CD4-positive, alpha-beta T cell treated with Interleukin-1 beta for 1 hour (primary cell): Measurements from ENCODE around the gene PI4KA.
"Not testable (repeated sequence)": the region's sequence is repeated elsewhere in the genome, so short reads cannot be mapped to it uniquely, and the experiment has no call there.

Experiments
- DNase-seq, 2 donors: peaks; one replicate each; pipeline ENCODE4 v3.0.0-alpha.2; 2020 to 2022

Gene PI4KA

DNA sequence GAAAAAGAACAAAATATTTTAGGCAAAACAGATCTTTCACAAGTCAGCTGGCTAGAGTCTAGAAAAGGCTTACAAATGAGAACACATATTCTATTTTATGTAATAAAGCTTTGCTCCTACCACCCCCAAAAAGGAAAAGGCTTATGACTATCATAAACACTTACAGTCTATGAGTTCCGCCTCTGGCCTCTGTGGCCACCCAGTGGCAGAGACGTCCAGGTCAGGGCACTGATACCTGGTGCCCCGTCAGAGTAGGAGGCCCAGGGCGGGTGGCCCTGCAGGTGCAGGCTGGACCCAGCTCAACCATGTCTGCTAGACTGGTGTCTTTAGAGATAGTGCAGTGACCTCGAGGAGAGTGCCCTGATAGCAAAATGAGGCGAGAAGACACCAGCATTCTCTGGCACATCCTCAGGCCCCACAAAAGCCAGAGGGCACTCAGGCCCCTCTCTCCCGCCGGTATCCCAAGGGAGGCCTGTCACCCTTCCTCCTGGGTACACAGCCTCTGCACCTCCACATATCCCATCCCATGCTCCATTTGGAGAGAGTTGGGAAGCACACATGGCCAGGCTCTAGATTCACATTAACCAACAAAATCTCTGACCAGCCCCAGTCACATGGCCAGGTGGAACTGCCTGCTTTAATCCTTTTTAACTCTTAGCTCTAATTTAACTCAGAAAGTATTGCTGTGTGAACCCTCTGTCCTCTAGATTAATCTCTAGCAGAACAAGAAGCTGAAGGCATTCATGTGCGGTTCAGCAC, 112.0 kb downstream of the PI4KA start:
- DNase-seq = no peak

GRCh38 chr22:20745119-20745518, 113.5 kb downstream of the PI4KA start:
- DNase-seq = no peak

GRCh38 chr22:20744456-20744855, 114.2 kb downstream of the PI4KA start:
- DNase-seq = no peak

GRCh38 chr22:20742764-20743163, 115.8 kb downstream of the PI4KA start:
- DNase-seq = no peak

DNA sequence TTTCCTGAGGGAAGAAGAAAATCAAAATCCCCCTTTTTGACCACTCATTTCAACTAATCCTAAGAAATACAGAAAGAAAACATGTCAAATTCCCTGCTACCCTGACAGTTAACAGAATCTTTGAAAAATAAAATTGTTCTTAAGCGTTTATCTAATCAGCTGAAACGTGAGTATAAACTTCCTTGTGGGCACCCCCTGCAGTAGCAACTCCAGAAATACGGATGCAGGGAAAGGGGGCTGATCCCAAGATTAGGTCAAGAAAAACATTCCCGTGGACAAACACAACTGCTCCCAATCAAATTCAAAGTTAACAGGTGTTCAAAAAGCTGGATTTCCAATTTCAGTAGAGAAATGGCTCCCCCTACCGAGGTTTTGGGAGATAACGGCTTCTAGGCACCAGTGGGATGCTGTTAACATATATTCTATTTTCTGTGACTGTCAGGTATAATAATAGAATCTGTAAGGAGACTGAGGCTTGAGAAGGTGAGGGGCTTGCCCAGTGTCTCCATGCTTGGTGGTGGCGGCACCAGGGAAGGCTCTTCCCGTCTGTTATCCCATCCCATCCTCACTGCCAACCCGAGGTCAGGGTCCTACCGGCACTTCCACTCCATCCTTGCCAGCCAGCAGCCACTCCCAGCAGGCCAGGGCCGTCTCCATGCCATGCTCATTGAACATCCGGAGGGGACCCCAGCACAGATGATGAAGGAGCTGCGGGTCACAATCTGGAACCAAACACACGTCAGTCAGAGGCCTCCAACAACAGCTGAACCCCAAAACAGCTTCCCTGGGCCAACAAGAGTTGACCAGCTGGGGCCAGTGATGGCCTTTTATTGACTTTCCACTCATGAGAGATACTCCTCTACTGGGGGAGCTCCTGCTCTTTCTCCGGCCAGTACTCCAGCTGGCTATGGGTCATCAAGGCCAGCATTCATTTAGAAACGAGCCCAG, 116.7 kb downstream of the PI4KA start:
- DNase-seq = peak; percentile 17 to 51

- DNase-seq = no peak
Measured at GRCh38 chr22:20741008-20741633, 117.5 kb downstream of the PI4KA start.

DNA sequence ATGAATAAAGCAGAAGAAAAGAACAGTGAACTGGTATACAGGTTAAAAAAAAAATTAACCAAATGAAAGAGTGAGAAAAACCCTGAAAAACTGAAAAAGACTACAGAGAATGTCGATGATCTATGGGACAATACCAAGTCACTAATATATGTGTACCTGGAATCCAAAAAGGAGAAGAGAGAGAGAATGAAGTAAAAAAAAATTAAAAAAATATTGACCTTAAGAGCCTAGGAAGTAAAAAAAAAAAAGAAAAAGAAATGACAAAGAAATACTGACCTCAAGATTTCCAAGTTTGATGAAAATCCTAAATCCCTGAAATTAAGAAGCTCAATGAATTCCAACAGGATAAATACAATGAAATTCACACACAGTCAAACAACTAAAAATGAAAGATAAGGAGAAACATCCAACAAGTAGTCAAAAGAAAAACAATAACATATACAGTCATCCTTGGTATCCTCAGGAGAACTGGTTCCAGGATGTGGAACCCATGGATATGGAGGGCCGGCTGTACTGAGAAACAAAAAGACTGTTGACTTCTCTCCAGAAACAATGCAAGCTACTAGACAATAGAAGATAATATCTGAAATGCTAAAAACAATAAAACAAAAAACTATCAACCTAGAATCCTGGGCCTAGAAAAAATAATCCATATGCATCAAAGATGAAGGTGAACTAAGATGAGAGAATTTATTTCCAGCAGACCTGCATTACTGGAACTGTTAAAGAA, 118.2 kb downstream of the PI4KA start:
- no peak for DNase-seq

GRCh38 chr22:20738394-20739089, 120.1 kb downstream of the PI4KA start:
- DNase-seq = no peak

DNA sequence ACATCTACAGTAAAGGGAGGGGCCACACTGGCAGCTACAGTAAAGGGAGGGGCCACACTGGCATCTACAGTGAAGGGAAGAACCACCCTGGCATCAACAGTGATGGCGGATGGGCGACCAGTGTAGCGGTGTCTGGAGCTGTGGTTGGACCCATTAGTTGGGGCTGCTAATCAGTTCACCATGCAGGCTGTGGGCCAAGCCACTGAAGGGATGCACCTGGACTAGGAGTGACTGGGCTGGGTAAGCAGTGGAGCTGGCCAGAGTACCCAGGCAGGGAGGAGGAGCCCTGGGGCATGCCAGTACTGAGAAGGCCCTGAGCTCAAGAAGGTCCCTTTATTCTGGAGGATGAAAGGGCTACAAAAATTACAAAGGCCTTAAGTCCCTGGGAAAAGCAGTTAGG, 121.7 kb downstream of the PI4KA start:
- not testable (repeated sequence) for DNase-seq

DNA sequence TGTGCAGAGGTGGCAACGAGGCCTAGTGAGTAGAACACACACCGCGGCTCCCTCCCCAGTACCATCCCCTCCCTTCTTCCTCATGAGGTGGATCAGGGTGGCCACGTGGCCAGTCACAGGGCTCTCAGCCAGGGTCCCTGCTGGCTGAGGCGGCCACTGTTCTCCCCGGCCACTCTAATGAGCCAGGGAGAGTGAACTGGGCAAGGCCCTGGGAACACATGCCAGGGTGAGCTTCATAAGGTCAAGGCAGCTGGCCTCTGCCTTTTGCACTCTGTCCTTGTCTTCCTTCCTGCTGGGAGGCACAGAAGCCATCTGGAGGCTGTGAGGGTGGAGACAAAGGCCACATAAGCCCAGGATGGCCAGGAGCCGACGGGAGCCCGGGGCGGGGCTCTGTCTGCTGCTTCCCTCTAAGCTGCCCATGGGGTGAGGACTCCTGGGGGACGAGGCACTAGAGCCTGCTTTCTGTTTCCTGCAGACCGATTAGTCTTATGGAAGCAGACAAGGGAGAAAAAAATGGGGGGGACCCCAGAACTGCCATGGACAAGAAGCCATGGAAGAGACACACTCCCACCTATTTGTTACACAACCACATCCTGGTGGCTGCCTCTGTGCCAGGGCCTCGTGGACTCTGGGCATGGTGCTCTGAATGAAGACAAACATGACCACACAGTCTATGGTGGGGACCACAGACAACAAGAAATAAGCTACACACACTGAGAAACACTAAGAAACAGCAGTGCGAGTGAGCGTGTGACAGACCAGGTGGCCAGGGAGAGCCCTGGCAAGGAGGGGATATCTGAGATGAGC, 123.1 kb downstream of the PI4KA start:
- DNase-seq = not testable (repeated sequence)

- not testable (repeated sequence) for DNase-seq
Measured at GRCh38 chr22:20732431-20732830, 126.2 kb downstream of the PI4KA start.

DNA sequence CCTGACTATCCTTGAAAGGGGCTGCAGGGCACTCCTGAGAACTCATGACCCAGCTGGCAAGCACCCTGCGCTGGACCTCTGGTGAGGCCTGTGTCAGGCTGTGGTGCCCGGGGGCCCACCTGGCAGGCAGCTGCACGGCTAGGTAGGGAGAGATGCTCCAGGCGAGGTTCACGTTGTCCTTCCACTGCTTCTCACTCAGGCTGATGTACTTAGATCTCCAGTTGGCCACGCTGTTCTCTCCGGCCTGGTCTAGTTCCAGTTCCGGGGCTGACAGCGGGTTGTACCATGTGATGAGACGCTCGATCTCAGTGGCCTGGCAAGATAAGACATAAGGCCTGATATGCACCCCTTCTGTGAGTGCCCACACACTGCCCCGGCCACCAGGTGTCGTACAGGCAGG, 129.4 kb downstream of the PI4KA start:
- no peak for DNase-seq

- no peak for DNase-seq
Measured at GRCh38 chr22:20728523-20729190, 130.0 kb downstream of the PI4KA start.

DNA sequence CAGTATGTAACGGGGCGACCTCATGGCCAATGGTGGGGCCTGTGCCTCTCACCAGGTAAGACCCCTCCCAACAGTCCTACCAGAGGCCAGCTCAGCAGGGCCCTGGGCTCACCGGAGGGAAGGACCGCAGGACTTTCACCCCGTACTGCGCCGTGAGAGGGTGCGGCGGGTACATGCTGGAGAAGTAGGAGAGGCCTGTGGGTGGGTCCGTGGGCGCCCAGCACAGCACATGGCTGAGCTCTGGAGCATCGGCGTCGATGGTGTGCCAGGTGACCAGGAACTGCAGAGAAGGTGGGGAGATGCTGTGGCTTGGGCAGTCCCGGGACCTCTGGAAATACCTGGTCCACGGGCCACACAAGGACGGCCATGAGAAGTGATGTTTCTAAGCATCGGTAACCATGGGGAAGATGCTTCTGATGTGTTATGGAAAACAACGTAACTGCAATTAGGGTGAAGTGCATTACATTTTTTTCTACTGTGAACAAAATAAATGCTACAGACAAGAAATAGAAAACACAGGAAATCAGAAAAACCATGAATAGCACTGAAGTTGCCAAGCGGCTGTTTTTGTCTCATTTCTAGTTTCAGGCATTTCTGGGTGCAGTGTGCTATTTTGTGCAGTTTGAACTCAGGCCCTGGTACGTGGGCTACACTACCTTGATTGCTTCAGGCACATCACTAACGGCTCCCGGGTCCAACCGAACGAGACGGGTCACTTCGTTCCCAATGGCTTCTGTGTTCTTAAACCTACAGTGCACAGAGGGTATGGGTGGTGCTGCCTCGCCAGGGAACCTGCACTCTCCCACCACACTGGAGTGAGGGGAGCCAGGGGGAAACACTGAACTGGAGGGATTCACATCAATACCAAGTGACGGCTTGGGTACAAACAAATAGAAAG, 131.2 kb downstream of the PI4KA start:
- no peak for DNase-seq

DNA sequence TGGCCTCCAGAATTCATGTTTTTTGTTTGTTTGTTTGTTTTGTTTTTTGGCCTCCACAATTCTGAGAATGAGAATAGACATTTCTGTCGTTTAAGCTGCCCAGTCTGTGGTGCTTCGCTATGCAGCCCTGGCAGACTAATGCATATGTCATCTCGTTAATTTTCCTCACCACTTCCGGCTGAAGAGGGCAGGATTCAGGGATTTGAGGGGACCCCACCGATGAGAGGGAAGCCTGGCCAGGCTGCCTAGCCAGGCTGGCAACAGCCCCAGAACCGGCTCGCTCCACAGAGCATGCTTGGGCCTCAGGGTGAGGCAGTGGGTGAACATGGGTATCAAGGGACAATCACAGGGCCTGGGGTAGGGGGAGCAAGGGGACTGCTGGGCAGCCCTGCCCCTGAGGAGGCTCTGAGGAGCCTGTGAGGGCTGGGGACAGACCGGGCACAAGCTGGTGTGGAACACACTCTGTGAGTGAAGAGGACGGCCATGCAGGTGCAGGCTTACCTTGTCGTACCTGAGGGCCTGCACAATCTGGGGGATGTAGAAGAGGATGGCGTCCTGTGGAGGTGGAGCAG, 132.5 kb downstream of the PI4KA start:
- no peak for DNase-seq

DNA sequence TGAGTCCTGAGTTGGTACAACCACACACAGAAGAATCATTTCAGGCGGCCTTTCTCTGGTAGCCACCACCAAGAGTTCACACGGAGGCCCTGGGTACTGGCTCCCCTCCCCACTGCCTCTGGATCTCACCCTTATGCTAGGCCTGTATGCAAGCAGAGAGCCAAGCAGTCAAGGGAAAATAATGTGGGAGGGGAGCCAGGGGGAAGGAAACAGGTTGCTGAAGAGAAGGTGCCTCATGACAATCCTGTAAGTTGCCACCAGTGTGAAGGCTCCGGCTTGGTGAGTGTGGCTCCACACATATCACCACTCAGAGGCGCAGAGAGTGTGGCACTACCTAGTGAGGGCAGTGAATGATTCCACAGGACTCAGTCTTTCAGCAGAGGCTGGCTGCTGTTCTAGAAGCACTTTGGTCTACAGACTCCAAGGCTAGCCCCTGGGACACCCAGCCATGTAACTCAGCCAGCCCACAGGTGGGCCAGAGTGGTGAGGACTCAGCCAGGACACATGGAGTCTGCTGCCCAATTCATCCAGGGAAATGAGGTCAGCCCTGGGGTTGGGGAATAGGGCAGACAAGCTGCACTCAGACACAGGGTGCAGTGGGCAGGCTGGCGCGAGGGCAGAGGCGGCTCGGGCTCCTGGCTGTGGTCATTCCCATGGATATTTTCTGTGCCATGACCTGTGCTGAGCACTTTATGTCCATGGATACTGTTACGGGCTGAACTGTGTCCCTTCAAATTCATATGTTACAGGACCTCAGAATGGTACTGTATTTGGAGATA, 133.7 kb downstream of the PI4KA start:
- no peak for DNase-seq

DNA sequence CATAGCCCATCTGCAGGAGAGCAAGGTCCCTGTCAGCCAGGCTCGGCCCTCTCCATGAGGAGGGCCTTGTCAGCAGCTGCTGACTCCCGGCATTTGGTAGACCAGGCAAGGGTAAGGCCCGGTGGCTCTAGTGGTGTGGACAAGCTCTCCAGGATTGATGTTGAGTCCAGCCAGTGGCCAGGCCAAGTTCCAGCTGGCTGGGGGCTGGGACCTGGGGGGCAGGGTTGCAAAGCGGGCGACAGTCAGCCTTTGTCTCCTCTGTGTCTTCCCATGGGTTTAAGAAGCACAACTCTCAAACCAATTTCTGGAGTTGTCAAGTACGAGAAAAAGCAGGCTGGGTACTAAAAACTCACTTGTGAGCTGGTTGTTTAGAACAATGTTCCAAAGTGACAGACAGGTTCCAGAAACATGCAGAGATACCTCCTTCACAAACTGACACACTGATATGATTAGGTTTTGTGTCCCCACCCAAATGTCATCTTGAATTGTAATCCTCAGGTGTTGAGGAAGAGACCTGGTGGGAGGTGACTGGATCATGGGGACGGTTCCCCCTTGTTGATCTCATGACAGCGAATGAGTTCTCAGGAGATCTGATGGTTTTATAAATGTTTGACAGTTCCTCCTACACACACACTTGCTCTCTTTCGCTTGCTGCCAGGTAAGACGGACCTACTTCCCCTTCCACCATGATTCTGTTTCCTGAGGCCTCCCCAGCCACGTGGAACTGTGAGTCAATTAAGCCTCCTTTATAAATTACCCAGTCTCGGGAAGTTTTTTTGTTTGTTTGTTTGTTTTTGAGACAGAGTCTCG, 137.0 kb downstream of the PI4KA start:
- no peak for DNase-seq
